Skeletal muscle tissue (tissue), 4 donors: ENCODE data around the gene LRRC30. TPM values are rescaled to one million over a fixed set of nuclear protein-coding genes. Genes with fewer than 3 reads are reported as not detected.

Experiments used
- H3K27ac ChIP-seq: one replicate; pipeline ENCODE4 v1.7.0; 2013; ENCODE audit warnings: mild to moderate bottlenecking, low read depth, low read length, inconsistent platforms
- H3K27me3 ChIP-seq, 3 donors: one replicate each; pipeline ENCODE4 v1.7.0; 2013; ENCODE audit warnings: low read length in 3 of 3; ENCODE audit not compliant: control insufficient read depth in 3 of 3, insufficient read depth in 3 of 3
- H3K36me3 ChIP-seq, 3 donors: one replicate each; pipeline ENCODE4 v1.7.0; 2013; ENCODE audit warnings: low read length in 3 of 3; ENCODE audit not compliant: control insufficient read depth in 3 of 3, insufficient read depth in 3 of 3
- H3K4me1 ChIP-seq, 3 donors: one replicate each; pipeline ENCODE4 v1.7.0; 2013; ENCODE audit warnings: low read length in 3 of 3, mild to moderate bottlenecking in 3 of 3; ENCODE audit not compliant: control insufficient read depth in 3 of 3, insufficient read depth in 3 of 3
- H3K4me3 ChIP-seq, 3 donors: one replicate each; pipeline ENCODE4 v1.7.0; 2013; ENCODE audit warnings: low read length in 3 of 3
- H3K9ac ChIP-seq, 3 donors: one replicate each; pipeline ENCODE4 v1.7.0; 2013; ENCODE audit warnings: low read length in 3 of 3, mild to moderate bottlenecking in 3 of 3, moderate library complexity in 2 of 3, low read depth in 1 of 3
- H3K9me3 ChIP-seq, 3 donors: one replicate each; pipeline ENCODE4 v1.7.0; 2013; ENCODE audit warnings: low read length in 3 of 3; ENCODE audit not compliant: control insufficient read depth in 3 of 3
- total RNA-seq: library from RNA; depleted of rRNA; stranded (reverse); fragments of >200 nt; gene quantifications from one replicate; pipeline ENCODE4 v1.2.3, GENCODE V29; 2014
- donor health status: Osteomylitis.

Gene LRRC30
- 9.4 TPM for total RNA-seq

DNA sequence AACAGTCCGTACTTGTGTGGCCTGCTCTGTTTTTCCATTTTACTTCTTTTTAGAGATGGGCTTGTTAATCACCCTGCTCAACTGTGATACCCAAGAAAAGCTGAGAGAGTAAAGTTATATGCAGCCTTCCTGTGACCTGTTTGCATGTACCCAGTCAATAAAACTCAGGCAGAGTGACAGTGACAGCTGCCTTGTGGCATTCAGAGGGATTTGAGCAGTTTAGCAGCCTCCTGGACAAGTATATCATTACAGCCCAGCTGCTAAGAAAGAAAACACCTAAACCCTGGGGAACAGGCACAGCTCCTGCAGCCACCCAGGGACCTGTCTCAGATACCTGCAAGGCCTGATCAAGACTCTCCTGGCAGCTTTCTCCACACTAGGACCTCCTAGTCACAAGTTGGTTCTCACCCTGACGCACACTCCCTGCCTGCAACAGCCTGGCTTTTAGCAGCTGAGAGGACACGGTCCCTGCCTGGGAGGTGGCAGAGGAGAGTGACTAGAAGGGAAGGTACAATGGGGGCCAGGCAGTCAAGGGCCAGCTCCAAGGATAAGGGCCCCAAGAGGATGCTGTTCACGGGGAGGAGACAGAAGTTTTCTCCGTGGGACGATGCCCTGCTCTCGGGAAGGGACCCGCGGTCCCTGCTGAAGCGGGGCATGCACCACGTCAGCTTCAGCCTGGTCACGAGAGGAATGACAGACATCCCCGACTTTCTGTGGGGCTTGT lies at the start of gene LRRC30:
LRRC30 (plus strand) TSS at position 464 of the 724 bp plus-strand sequence; CDS start at position 514, 50 bp downstream.
- H3K4me3 ChIP-seq: peak within 1 kb of the TSS; percentile 85 to 98 (median 91)
- no peaks in the 10 kb centered on the region for H3K27me3 ChIP-seq
- H3K9ac ChIP-seq: peak within 1 kb of the TSS; percentile 77 to 95 (median 87)
- H3K36me3 ChIP-seq: no peaks in the 10 kb centered on the region
- peak within 1 kb of the TSS; percentile 93 for H3K27ac ChIP-seq
- no peaks in the 10 kb centered on the region for H3K9me3 ChIP-seq
- H3K4me1 ChIP-seq: peaks cover 11 to 26% (median 14%) of the 10 kb centered on the region in 3 donors

DNA sequence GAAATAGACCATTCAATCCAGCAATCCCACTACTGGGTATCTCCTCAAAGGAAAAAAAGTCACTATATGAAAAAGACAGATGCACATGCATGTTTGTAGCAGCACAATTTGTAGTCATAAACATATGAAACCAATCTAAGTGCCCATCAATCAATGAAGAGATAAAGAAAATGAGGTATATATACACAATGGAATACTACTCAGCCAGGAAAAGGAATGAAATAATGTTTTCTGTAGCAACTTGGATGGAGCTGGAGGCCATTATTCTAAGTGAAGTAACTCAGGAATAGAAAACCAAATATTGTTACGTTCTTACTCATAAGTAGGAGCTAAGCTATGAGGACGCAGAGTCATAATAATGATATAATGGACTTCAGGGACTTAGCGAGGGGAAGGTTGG lies 45.2 kb upstream of the LRRC30 start:
- H3K4me1 ChIP-seq: no peaks in the 10 kb centered on the region
- no peaks in the 10 kb centered on the region for H3K27me3 ChIP-seq
- H3K36me3 ChIP-seq: no peaks in the 10 kb centered on the region
- H3K9me3 ChIP-seq: no peaks in the 10 kb centered on the region
- H3K27ac ChIP-seq: no peak overlapping the region
- no peak overlapping the region for H3K9ac ChIP-seq
- H3K4me3 ChIP-seq: no peak overlapping the region

DNA sequence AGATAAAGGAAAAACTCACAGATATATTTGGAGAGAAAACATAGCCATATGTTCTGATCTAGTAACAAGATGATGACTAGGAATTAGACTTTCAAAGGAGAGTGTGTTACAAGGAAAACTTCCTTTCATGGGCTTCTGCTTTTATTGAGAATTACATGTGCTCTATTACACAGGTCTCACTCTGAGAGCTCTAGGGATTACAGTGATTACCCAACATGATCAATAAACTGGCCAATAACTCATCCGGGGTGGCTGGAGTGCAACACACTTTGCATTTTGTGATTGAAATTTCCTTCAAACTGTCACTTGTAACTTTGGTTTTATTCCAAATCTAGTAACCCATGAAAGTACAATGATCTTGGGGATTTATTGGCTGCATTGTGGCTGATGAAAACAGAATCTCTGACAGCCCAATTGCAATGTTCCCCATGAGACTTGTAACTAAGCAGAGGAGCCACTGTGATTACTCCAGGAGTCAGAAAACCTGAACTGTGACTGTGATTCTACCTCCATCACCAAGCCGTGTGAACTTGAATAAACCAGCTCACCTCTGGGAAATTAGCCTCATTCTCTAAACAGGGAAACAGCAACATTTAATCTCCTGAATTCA lies 40.2 kb upstream of the LRRC30 start:
- no peaks in the 10 kb centered on the region for H3K9me3 ChIP-seq
- H3K9ac ChIP-seq: no peak overlapping the region
- no peaks in the 10 kb centered on the region for H3K36me3 ChIP-seq
- H3K4me3 ChIP-seq: no peak overlapping the region
- H3K4me1 ChIP-seq: no peaks in the 10 kb centered on the region
- no peak overlapping the region for H3K27ac ChIP-seq
- H3K27me3 ChIP-seq: no peaks in the 10 kb centered on the region

GRCh38 chr18:7191736-7192135 lies 39.2 kb upstream of the LRRC30 start:
- H3K27me3 ChIP-seq: no peaks in the 10 kb centered on the region
- no peaks in the 10 kb centered on the region for H3K9me3 ChIP-seq
- H3K4me3 ChIP-seq: no peak overlapping the region
- no peak overlapping the region for H3K9ac ChIP-seq
- H3K36me3 ChIP-seq: no peaks in the 10 kb centered on the region
- H3K27ac ChIP-seq: no peak overlapping the region
- H3K4me1 ChIP-seq: no peaks in the 10 kb centered on the region

DNA sequence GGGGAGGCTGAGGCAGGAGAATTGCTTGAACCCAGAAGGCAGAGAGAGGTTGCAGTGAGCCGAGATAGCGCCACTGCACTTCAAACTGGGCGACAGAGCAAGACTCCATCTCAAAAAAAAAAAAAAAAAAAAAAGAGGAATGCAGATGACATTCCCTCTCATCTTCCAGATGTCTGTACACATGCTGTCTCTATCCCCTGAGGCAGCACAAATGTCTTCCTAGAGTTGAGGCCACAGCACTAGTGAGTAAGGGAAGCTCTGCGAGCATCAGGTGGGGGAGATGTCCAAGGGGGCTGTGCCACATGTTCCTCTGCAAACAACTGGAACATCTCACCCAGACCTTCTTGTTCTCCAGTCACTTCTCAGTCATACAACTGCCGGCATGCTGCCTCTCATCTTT lies 35.6 kb upstream of the LRRC30 start:
- Histone ChIP-seq H3K4me3 (no peak overlapping the region), H3K27ac (no peak overlapping the region), H3K4me1 (no peaks in the 10 kb centered on the region), H3K36me3 (no peaks in the 10 kb centered on the region), H3K27me3 (no peaks in the 10 kb centered on the region), H3K9ac (no peak overlapping the region), H3K9me3 (no peaks in the 10 kb centered on the region)

- H3K9me3 ChIP-seq: no peaks in the 10 kb centered on the region
- H3K27ac ChIP-seq: no peak overlapping the region
- no peaks in the 10 kb centered on the region for H3K4me1 ChIP-seq
- H3K9ac ChIP-seq: no peak overlapping the region
- H3K4me3 ChIP-seq: no peak overlapping the region
- H3K27me3 ChIP-seq: no peaks in the 10 kb centered on the region
- H3K36me3 ChIP-seq: no peaks in the 10 kb centered on the region
These were observed 34.5 kb upstream of the LRRC30 start for GRCh38 chr18:7196421-7196820.

DNA sequence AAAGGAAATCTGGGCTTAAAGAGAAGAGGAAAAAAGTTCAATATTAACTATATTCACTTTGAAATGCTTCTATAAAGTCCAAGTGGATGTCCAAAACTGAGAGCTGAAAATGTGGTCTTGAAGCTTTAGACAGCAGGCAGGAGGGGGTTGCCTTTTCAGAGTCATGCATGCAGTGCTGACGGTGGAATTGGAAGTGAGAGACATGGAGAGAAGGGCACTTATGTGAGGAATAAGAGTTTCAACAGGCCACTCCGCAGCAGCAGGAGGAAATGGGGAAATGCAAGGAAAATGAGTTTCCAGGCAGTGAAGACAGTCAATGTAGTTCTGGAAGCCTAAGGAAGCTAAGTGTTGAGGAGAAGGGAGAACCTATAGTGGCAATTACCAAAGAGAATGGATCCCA lies 33.0 kb upstream of the LRRC30 start:
- H3K4me3 ChIP-seq: no peak overlapping the region
- H3K4me1 ChIP-seq: no peaks in the 10 kb centered on the region
- H3K27me3 ChIP-seq: peaks cover 0 to 4% (median 0%) of the 10 kb centered on the region in 3 donors
- H3K36me3 ChIP-seq: no peaks in the 10 kb centered on the region
- no peak overlapping the region for H3K9ac ChIP-seq
- no peak overlapping the region for H3K27ac ChIP-seq
- H3K9me3 ChIP-seq: no peaks in the 10 kb centered on the region

DNA sequence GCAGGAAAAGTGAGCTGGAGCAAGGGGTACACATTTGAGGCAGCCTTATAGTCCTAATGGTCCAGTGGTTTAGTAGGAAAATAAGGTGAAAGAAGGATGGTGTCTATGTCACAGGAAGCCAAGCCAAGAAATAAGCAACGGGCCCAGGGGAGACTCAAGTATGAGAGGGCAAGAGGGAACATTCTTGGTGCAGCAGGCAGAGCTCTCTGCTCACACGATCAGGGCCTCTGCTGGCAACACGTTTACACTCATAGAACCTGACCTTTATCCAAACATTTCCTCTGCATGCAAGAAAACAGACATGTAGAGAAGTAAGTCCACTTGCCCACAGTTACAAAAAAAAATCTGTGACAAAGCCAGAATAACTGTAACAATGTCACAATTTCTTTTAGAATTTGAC lies 32.6 kb upstream of the LRRC30 start:
- no peak overlapping the region for H3K9ac ChIP-seq

GRCh38 chr18:7201096-7201495 lies 29.8 kb upstream of the LRRC30 start:
- Histone ChIP-seq H3K9ac (no peak overlapping the region), H3K9me3 (no peaks in the 10 kb centered on the region), H3K27ac (no peak overlapping the region), H3K4me3 (no peak overlapping the region), H3K36me3 (no peaks in the 10 kb centered on the region), H3K4me1 (peaks cover 0 to 6% (median 2%) of the 10 kb centered on the region in 3 donors), H3K27me3 (peaks cover 0 to 4% (median 0%) of the 10 kb centered on the region in 3 donors)

More for the DNA sequence above, 32.6 kb upstream of the LRRC30 start:
- Histone ChIP-seq H3K4me1 (no peaks in the 10 kb centered on the region), H3K4me3 (no peak overlapping the region), H3K36me3 (no peaks in the 10 kb centered on the region), H3K27ac (no peak overlapping the region), H3K27me3 (peaks cover 0 to 4% (median 0%) of the 10 kb centered on the region in 3 donors), H3K9me3 (no peaks in the 10 kb centered on the region)

- H3K27ac ChIP-seq: no peak overlapping the region
- H3K4me3 ChIP-seq: no peak overlapping the region
- H3K9ac ChIP-seq: no peak overlapping the region
- H3K27me3 ChIP-seq: peaks cover 0 to 4% (median 0%) of the 10 kb centered on the region in 3 donors
- no peaks in the 10 kb centered on the region for H3K36me3 ChIP-seq
- no peaks in the 10 kb centered on the region for H3K9me3 ChIP-seq
- peaks cover 0 to 6% (median 2%) of the 10 kb centered on the region in 3 donors for H3K4me1 ChIP-seq
These were observed 28.7 kb upstream of the LRRC30 start for GRCh38 chr18:7202169-7202568.
